ENCODE measurements around the gene MEI4. TPM values are rescaled to one million over a fixed set of nuclear protein-coding genes. Genes with fewer than 3 reads are reported as not detected.

MEI4 gene
- total RNA-seq, 1 donor from 2014 or later, result not detected

DNA sequence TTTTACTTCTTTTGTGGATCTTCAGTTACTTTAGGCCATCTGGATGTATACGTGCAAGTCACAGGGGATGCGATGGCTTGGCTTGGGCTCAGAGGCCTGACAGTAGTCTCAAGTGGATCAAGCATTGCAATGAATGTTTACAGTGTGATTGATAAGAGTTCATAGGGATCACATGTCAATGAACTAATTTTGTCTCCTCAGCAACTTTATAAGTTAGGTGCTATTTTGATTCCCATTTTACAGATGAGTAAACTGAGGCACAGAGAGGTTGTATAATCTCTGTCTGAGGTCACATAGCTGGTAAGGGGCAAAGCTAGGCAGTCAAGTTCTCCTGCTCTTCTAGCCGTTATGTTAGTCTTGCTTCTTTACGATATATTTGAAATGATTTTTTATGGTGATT is 13.5 kb downstream of the MEI4 start:
- no peak overlapping the region for H3K4me3 ChIP-seq (ENCODE audit: low read depth, low read length)
- FAIRE-seq (no peak), DNase-seq (ENCODE audit: low read depth) (no peak)
- no peaks in the 10 kb centered on the region for H3K36me3 ChIP-seq (ENCODE audit: control insufficient read depth, insufficient read depth, low read length)
- TF ChIP-seq, protein P1, sequence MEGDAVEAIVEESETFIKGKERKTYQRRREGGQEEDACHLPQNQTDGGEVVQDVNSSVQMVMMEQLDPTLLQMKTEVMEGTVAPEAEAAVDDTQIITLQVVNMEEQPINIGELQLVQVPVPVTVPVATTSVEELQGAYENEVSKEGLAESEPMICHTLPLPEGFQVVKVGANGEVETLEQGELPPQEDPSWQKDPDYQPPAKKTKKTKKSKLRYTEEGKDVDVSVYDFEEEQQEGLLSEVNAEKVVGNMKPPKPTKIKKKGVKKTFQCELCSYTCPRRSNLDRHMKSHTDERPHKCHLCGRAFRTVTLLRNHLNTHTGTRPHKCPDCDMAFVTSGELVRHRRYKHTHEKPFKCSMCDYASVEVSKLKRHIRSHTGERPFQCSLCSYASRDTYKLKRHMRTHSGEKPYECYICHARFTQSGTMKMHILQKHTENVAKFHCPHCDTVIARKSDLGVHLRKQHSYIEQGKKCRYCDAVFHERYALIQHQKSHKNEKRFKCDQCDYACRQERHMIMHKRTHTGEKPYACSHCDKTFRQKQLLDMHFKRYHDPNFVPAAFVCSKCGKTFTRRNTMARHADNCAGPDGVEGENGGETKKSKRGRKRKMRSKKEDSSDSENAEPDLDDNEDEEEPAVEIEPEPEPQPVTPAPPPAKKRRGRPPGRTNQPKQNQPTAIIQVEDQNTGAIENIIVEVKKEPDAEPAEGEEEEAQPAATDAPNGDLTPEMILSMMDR (IDR thresholded peaks at IDR 0.05; ENCODE audit: insufficient read depth, low read length, severe bottlenecking), result no peak
- H3K27me3 ChIP-seq (ENCODE audit: control insufficient read depth, insufficient read depth, low read length), result no peaks in the 10 kb centered on the region

DNA sequence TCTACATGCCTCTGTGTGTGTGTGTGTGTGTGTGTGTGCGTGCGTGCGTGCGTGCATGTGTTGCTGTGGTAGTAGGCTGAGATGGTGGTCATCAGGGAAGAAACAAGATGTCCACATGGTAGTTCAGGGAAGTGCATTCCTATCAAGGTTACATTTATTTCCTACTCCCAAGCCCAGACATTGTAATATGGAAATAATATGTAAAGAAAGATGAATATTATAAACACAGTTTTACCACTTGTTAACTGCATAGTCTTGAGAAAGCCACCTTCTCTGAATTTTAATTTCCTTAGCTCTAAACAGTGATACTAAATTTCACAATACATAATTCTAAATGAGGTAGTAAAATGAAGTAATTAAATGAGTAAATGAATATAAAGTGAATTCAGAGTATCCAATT is 14.0 kb downstream of the MEI4 start:
- no peaks in the 10 kb centered on the region for H3K27me3 ChIP-seq (ENCODE audit: control insufficient read depth, insufficient read depth, low read length)
- H3K4me3 ChIP-seq (ENCODE audit: low read depth, low read length), result no peak overlapping the region
- no peak for DNase-seq (ENCODE audit: low read depth)
- TF ChIP-seq, protein P1 (IDR thresholded peaks at IDR 0.05; ENCODE audit: insufficient read depth, low read length, severe bottlenecking), result no peak
- H3K36me3 ChIP-seq (ENCODE audit: control insufficient read depth, insufficient read depth, low read length), result no peaks in the 10 kb centered on the region
- FAIRE-seq, result no peak

DNA sequence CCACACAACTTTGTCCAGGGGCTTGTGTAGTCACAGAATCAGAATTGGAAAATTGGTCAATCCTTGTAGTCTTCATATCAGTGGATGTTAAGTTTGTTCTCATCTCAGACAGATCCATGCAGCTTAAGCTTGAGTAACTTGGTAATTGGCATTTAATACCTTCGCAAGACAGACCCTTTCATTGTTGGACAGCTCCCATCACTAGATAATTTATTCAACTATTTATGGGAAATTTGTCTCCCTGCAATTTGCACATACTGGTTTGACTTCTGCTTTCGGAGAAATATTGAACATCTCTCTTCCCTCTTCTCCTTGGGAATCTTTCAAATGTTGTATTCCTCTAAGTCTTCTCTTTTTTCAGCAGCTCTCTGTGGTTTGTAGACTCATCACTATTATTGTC is 17.1 kb downstream of the MEI4 start:
- no peak for FAIRE-seq
- TF ChIP-seq, protein P1 (IDR thresholded peaks at IDR 0.05; ENCODE audit: insufficient read depth, low read length, severe bottlenecking), result no peak
- H3K27me3 ChIP-seq (ENCODE audit: control insufficient read depth, insufficient read depth, low read length), result no peaks in the 10 kb centered on the region

DNA sequence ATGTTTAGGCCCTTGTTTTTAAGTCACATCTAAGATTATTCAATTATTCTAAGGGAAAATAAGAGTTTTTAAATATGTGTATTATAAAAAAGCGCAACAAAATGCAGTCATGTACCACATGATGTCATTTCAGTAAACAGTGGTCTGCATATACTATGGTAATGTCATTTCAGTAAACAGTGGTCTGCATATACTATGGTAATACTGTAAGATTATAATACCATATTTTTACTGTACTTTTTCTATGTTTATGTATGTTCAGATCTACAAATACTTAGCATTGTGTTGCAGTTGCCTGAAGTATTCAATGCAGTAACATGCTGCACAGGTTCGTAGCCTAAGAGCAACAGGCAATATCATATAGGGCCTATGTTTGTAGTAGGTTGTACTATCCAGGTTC is 21.4 kb downstream of the MEI4 start:
- TF ChIP-seq, protein P1 (IDR thresholded peaks at IDR 0.05; ENCODE audit: insufficient read depth, low read length, severe bottlenecking), result no peak
- no peak overlapping the region for H3K4me3 ChIP-seq (ENCODE audit: low read depth, low read length)
- no peaks in the 10 kb centered on the region for H3K27me3 ChIP-seq (ENCODE audit: control insufficient read depth, insufficient read depth, low read length)
- no peak for DNase-seq (ENCODE audit: low read depth)
- no peak for FAIRE-seq
- no peaks in the 10 kb centered on the region for H3K36me3 ChIP-seq (ENCODE audit: control insufficient read depth, insufficient read depth, low read length)

More for the DNA sequence above, 17.1 kb downstream of the MEI4 start:
- Histone ChIP-seq H3K36me3 (ENCODE audit: control insufficient read depth, insufficient read depth, low read length) (no peaks in the 10 kb centered on the region), H3K4me3 (ENCODE audit: low read depth, low read length) (no peak overlapping the region)
- no peak for DNase-seq (ENCODE audit: low read depth)

DNA sequence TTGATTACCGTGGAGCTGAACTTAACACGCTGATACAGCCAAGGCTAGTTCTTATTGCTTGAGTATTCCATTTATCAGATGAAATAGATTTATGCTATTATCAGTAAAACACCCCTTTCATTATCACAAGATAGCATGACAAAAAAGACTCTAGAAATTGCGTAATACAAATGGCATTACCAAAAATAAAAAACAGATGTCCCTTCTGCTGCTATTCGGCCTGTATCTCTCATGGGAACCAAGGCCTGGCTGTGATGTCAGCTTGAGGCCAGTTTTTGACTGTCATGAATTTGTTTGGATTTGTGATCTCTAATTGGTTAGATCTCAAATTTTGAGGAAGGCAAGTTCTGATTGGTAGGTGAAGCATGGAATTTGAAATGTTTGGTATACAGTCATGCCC is 25.2 kb downstream of the MEI4 start:
- Histone ChIP-seq H3K36me3 (ENCODE audit: control insufficient read depth, insufficient read depth, low read length) (no peaks in the 10 kb centered on the region), H3K27me3 (ENCODE audit: control insufficient read depth, insufficient read depth, low read length) (no peaks in the 10 kb centered on the region), H3K4me3 (ENCODE audit: low read depth, low read length) (no peak overlapping the region)
- FAIRE-seq (no peak), DNase-seq (ENCODE audit: low read depth) (no peak)
- TF ChIP-seq, protein P1 (IDR thresholded peaks at IDR 0.05; ENCODE audit: insufficient read depth, low read length, severe bottlenecking), result no peak

DNA sequence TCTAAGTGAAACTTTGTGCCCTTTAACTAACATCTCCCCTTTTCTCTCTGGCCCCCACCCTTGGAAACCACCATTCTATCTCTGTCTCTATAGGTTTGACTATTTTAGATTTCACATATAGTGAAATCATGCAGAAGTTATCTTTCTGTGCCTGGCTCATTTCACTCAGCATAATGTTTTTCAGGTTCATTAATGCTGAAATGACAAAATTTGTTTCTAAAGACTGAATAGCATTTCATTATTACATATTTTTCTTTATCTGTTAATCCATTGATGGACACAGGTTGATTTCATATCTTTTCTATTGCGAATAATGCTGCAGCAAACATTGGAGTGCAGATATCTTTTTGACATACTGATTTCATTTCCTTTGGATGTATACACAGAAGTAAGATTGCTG is 30.7 kb downstream of the MEI4 start:
- Histone ChIP-seq H3K4me3 (ENCODE audit: low read depth, low read length) (no peak overlapping the region), H3K36me3 (ENCODE audit: control insufficient read depth, insufficient read depth, low read length) (no peaks in the 10 kb centered on the region), H3K27me3 (ENCODE audit: control insufficient read depth, insufficient read depth, low read length) (no peaks in the 10 kb centered on the region)
- no peak for FAIRE-seq
- TF ChIP-seq, protein P1 (IDR thresholded peaks at IDR 0.05; ENCODE audit: insufficient read depth, low read length, severe bottlenecking), result no peak
- no peak for DNase-seq (ENCODE audit: low read depth)

Data from bronchial epithelial cell (primary cell).